Gastrocnemius medialis (tissue), 4 donors: ENCODE measurements around the gene SLC17A5.

Experiments used
- POLR2A ChIP-seq, 2 donors: fragments of 450-650 bp; IDR thresholded peaks; one replicate each; pipeline ENCODE4 v1.6.1; 2017; ENCODE audit warnings: antibody characterized with exemption in 2 of 2, mild to moderate bottlenecking in 2 of 2, moderate library complexity in 2 of 2
- TF ChIP-seq, protein P1 (sequence below), 5 experiments: fragments of 450-650 bp in 3 of 5; fragments of 200-600 bp in 2 of 5; sonication (generic) in 2 of 5; IDR thresholded peaks in 4 of 5; conservative IDR thresholded peaks in 1 of 5; 1 replicate in 4 of 5; 2 replicates in 1 of 5; pipeline ENCODE4 v1.5.1; 2016 to 2019; ENCODE audit warnings: antibody characterized with exemption in 5 of 5, mild to moderate bottlenecking in 3 of 5, moderate library complexity in 3 of 5

DNA sequence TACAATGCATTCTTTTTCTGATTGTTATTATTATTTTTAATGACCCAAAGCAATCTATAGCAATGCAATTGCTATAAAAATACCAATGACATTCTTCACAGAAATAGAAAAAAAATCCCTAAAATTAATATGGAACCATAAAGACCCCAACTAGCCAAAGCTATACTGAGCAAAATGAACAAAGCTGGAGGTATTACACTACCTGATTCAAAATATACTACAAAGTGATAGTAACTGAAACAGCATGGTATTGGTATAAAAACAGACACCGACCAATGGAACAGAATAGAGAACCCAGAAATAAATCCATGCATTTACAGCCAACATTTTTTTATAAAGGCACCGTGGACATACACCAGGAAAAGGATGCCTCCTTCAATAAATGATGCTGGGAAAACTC lies 72.5 kb downstream of the SLC17A5 start:
- TF ChIP-seq, protein P1, sequence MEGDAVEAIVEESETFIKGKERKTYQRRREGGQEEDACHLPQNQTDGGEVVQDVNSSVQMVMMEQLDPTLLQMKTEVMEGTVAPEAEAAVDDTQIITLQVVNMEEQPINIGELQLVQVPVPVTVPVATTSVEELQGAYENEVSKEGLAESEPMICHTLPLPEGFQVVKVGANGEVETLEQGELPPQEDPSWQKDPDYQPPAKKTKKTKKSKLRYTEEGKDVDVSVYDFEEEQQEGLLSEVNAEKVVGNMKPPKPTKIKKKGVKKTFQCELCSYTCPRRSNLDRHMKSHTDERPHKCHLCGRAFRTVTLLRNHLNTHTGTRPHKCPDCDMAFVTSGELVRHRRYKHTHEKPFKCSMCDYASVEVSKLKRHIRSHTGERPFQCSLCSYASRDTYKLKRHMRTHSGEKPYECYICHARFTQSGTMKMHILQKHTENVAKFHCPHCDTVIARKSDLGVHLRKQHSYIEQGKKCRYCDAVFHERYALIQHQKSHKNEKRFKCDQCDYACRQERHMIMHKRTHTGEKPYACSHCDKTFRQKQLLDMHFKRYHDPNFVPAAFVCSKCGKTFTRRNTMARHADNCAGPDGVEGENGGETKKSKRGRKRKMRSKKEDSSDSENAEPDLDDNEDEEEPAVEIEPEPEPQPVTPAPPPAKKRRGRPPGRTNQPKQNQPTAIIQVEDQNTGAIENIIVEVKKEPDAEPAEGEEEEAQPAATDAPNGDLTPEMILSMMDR (IDR thresholded peaks at IDR 0.05 in 4 of 5, conservative IDR thresholded peaks at IDR 0.05 in 1 of 5), result no peak
- TF ChIP-seq POLR2A (IDR thresholded peaks at IDR 0.05), result no peak
